Measurements from ENCODE around the gene STK32C. TPM values are rescaled to one million over a fixed set of nuclear protein-coding genes. Genes with fewer than 3 reads are reported as not detected.

STK32C gene
- total RNA-seq, 1 donor from 2014 or later, result 2.5 TPM

- DNase-seq (ENCODE audit: low spot score), result no peak
- H4K20me1 ChIP-seq (ENCODE audit: low read depth), result no peaks in the 10 kb centered on the region
- TF ChIP-seq EZH2phosphoT487 (IDR thresholded peaks at IDR 0.05) (no peak), CTCF (IDR thresholded peaks at IDR 0.05) (no peak), EZH2 (IDR thresholded peaks at IDR 0.05) (no peak)
- H3K79me2 ChIP-seq (ENCODE audit: low read depth), result no peaks in the 10 kb centered on the region
- Mint-ChIP-seq H3K4me3 (no peak overlapping the region), H3K27me3 (ENCODE audit: insufficient read depth, low read depth) (peaks cover 3% of the 10 kb centered on the region), H3K9me3 (no peaks in the 10 kb centered on the region), H3K27ac (peak overlapping the region; percentile 60), H3K36me3 (no peaks in the 10 kb centered on the region), H3K4me1 (peaks cover 13% of the 10 kb centered on the region)
- no peaks in the 10 kb centered on the region for H3K36me3 ChIP-seq
- H3K4me1 ChIP-seq, result peaks cover 3% of the 10 kb centered on the region
- no peak overlapping the region for H3K9ac ChIP-seq
- no peak overlapping the region for H3K4me3 ChIP-seq
- no peak overlapping the region for H3K4me2 ChIP-seq
- H3F3A ChIP-seq (ENCODE audit: low read depth), result no peaks in the 10 kb centered on the region
- H3K27ac ChIP-seq, result no peak overlapping the region
- no peak overlapping the region for H2AFZ ChIP-seq (replicated peaks)
- peaks cover 12% of the 10 kb centered on the region for H3K27me3 ChIP-seq
- H3K9me3 ChIP-seq (ENCODE audit: low read depth), result no peaks in the 10 kb centered on the region
These were observed 49.8 kb downstream of the STK32C start for GRCh38 chr10:132257907-132258306.

GRCh38 chr10:132257271-132257670, 50.5 kb downstream of the STK32C start:
- Histone ChIP-seq H3K27ac (no peak overlapping the region), H3K4me2 (no peak overlapping the region), H3K79me2 (ENCODE audit: low read depth) (no peaks in the 10 kb centered on the region), H3K36me3 (no peaks in the 10 kb centered on the region), H4K20me1 (ENCODE audit: low read depth) (no peaks in the 10 kb centered on the region), H3K4me3 (no peak overlapping the region), H3K9ac (no peak overlapping the region), H3F3A (ENCODE audit: low read depth) (no peaks in the 10 kb centered on the region), H3K4me1 (peaks cover 6% of the 10 kb centered on the region), H3K27me3 (peaks cover 13% of the 10 kb centered on the region), H3K9me3 (ENCODE audit: low read depth) (no peaks in the 10 kb centered on the region), H2AFZ (replicated peaks) (no peak overlapping the region)
- Mint-ChIP-seq H3K36me3 (no peaks in the 10 kb centered on the region), H3K4me3 (no peak overlapping the region), H3K27ac (no peak overlapping the region), H3K27me3 (ENCODE audit: insufficient read depth, low read depth) (peaks cover 4% of the 10 kb centered on the region), H3K4me1 (peaks cover 13% of the 10 kb centered on the region), H3K9me3 (no peaks in the 10 kb centered on the region)
- DNase-seq (ENCODE audit: low spot score), result no peak
- TF ChIP-seq EZH2 (IDR thresholded peaks at IDR 0.05), result no peak
- TF ChIP-seq EZH2phosphoT487 (IDR thresholded peaks at IDR 0.05), result no peak
- no peak for TF ChIP-seq CTCF (IDR thresholded peaks at IDR 0.05)

GRCh38 chr10:132256866-132257265, 50.9 kb downstream of the STK32C start:
- H3K4me2 ChIP-seq, result no peak overlapping the region
- H2AFZ ChIP-seq (replicated peaks), result no peak overlapping the region
- peaks cover 4% of the 10 kb centered on the region for H3K27me3 Mint-ChIP-seq (ENCODE audit: insufficient read depth, low read depth)
- H3K4me3 Mint-ChIP-seq, result no peak overlapping the region
- H3K36me3 ChIP-seq, result no peaks in the 10 kb centered on the region
- no peak overlapping the region for H3K27ac ChIP-seq
- H3K9me3 ChIP-seq (ENCODE audit: low read depth), result no peaks in the 10 kb centered on the region
- no peak for TF ChIP-seq EZH2phosphoT487 (IDR thresholded peaks at IDR 0.05)
- no peak for TF ChIP-seq EZH2 (IDR thresholded peaks at IDR 0.05)
- TF ChIP-seq CTCF (IDR thresholded peaks at IDR 0.05), result no peak
- H3K9ac ChIP-seq, result no peak overlapping the region
- no peaks in the 10 kb centered on the region for H3K79me2 ChIP-seq (ENCODE audit: low read depth)
- H3K27me3 ChIP-seq, result peaks cover 13% of the 10 kb centered on the region
- H4K20me1 ChIP-seq (ENCODE audit: low read depth), result no peaks in the 10 kb centered on the region
- no peaks in the 10 kb centered on the region for H3F3A ChIP-seq (ENCODE audit: low read depth)
- H3K9me3 Mint-ChIP-seq, result no peaks in the 10 kb centered on the region
- no peaks in the 10 kb centered on the region for H3K36me3 Mint-ChIP-seq
- no peak overlapping the region for H3K27ac Mint-ChIP-seq
- DNase-seq (ENCODE audit: low spot score), result no peak
- H3K4me1 ChIP-seq, result peaks cover 6% of the 10 kb centered on the region
- no peak overlapping the region for H3K4me3 ChIP-seq
- H3K4me1 Mint-ChIP-seq, result peaks cover 13% of the 10 kb centered on the region

Data from neural progenitor cell (in vitro differentiated cells).